Activated naive CD8-positive, alpha-beta T cell treated with anti-CD3 and anti-CD28 coated beads, Interleukin-2, amount 10 ng/mL, durations not matched to agents 7 days and 5 days (primary cell): ENCODE measurements around the gene RPS6KL1. TPM values are rescaled to one million over a fixed set of nuclear protein-coding genes. Genes with fewer than 3 reads are reported as not detected.
A peak's percentile ranks its signal among the peaks of the same experiment; 100 is the strongest.

Experiments
- ATAC-seq: fragments of 150-1000 bp; cut with Tn5 transposase; one replicate; pipeline ENCODE4 v1.10.0; 2021; ENCODE audit warnings: low read depth, moderate library complexity
- POLR2A ChIA-PET: fragments of 350-600 bp; sonication (Branson Sonifier 250); formaldehyde crosslinking; loops from one replicate; lab custom pipeline; 2021; ENCODE audit warnings: antibody characterized with exemption; lab: Charles Lee
- DNase-seq: peaks from one replicate; pipeline ENCODE4 v3.0.0; 2021
- H3K27ac Mint-ChIP-seq: one replicate; pipeline ENCODE4 v1.8.0; 2022; ENCODE audit warnings: mild to moderate bottlenecking, mixed read lengths
- H3K27me3 Mint-ChIP-seq: one replicate; pipeline ENCODE4 v1.8.0; 2022; ENCODE audit warnings: mild to moderate bottlenecking, moderate library complexity, mixed read lengths
- H3K36me3 Mint-ChIP-seq: one replicate; pipeline ENCODE4 v1.8.0; 2021; ENCODE audit warnings: mild to moderate bottlenecking, mixed read lengths
- H3K4me1 Mint-ChIP-seq: one replicate; pipeline ENCODE4 v1.8.0; 2021; ENCODE audit warnings: mixed read lengths
- H3K4me3 Mint-ChIP-seq: one replicate; pipeline ENCODE4 v1.8.0; 2022; ENCODE audit warnings: mild to moderate bottlenecking, moderate library complexity, mixed read lengths
- H3K9me3 Mint-ChIP-seq: one replicate; pipeline ENCODE4 v1.8.0; 2021; ENCODE audit warnings: mixed read lengths
- total RNA-seq, 2 experiments: library from RNA; stranded (reverse); gene quantifications; one replicate each; pipeline ENCODE4 v1.2.3, GENCODE V29; 2021

Gene RPS6KL1
- total RNA-seq, 2 experiments from 2014 or later, result 2.6 to 3.9 TPM

DNA sequence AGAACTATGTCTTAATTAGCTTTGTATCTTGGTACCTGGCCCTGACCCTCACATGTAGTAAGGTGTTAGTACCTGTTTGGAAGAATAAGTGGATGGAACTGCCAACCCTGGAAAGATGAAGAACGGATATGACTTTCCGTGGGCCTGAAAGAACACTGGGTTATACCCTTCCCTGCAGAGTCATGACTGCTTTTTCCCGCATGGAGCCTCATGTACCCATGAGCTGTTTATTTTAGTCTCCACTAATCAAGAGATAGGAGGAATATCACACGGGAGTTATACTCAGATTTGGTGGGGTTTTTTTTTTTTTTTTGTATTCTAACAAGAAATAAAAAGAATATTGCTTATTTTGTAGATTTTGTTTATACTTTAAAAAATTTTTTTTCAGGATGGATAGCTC, 25.4 kb downstream of the RPS6KL1 start:
- ATAC-seq, result no peak
- Mint-ChIP-seq H3K36me3 (peaks cover 44% of the 10 kb centered on the region), H3K9me3 (no peaks in the 10 kb centered on the region), H3K4me3 (no peak overlapping the region), H3K27me3 (no peaks in the 10 kb centered on the region), H3K27ac (no peak overlapping the region), H3K4me1 (peaks cover 8% of the 10 kb centered on the region)
- POLR2A ChIA-PET, result interaction anchor here (0.7 to 5.9 kb wide), 2 partner anchors 16 to 108 kb away, joined by 4 to 26 read pairs; partner anchors contain the start of gene DLST
- DNase-seq, result no peak

DNA sequence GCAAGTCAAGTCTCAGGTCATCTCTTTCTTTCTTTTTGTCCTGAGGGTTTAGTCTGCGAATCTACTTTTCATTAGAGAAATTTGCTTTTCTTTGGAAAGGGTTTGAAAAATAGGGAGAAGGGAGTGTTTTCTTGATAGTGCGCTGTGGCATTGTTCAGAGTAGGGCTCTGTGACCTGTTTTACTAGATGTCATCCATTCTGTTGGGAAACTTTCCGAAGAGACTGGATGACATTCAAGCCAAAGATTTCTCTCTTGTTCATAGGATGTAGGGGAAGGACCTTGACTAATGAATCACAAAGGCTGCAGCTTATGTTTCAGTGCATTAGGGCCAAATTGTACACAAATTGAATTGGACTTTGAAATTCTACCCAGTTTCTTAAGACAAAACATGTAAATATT, 26.7 kb downstream of the RPS6KL1 start:
- Mint-ChIP-seq H3K36me3 (peaks cover 41% of the 10 kb centered on the region), H3K27ac (no peak overlapping the region), H3K9me3 (no peaks in the 10 kb centered on the region), H3K4me3 (no peak overlapping the region), H3K27me3 (no peaks in the 10 kb centered on the region), H3K4me1 (peaks cover 6% of the 10 kb centered on the region)
- POLR2A ChIA-PET, result interaction anchor here (0.6 to 5.9 kb wide), 2 partner anchors 14 to 23 kb away, joined by 3 to 26 read pairs; partner anchors contain the start of gene DLST
- DNase-seq (no peak), ATAC-seq (no peak)

DNA sequence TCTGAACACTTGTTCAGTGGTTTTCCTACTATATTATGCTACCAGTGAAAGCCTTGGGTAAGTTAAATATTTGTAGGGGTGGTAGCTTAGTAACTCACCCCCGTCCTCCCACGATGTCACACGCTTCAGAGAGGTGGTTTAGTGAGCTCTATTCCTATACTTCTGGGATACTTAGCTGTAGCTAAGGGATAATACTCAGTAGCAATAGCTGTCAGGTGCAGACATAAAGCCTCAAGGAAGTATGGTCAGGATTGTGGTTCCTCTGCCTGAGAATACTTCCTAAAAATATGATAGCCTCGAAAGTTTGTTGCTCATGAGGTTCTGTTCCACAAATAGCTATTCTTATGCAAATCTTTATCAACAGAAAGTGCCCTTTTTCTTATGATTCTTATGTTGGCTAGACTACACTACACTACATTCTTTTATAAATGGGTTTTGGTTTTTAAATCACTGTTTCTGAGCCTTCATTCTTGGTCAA, 29.4 kb downstream of the RPS6KL1 start:
- Mint-ChIP-seq H3K9me3 (no peaks in the 10 kb centered on the region), H3K4me1 (peaks cover 9% of the 10 kb centered on the region), H3K27ac (no peak overlapping the region), H3K4me3 (no peak overlapping the region), H3K27me3 (no peaks in the 10 kb centered on the region), H3K36me3 (peaks cover 33% of the 10 kb centered on the region)
- DNase-seq (no peak), ATAC-seq (no peak)
- POLR2A ChIA-PET, result interaction anchor here (1.0 to 2.9 kb wide), 3 partner anchors 10 to 45 kb away, joined by 3 to 12 read pairs (median 4); partner anchors contain the start of gene DLST

DNA sequence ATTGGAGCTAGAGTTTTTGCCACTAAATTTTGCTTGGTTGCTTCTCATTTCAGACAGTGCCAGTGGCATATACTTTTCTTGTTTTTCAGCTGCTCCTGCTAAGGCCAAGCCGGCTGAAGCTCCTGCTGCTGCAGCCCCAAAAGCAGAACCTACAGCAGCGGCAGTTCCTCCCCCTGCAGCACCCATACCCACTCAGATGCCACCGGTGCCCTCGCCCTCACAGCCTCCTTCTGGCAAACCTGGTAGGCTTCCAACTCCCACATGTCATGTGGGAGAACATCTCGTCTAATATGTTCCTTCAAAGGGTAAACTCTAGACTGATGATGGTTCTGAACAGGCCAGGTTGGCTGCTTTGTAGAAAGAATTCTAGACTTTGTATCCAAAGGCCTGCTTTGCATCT, 30.3 kb downstream of the RPS6KL1 start:
- Mint-ChIP-seq H3K4me1 (peaks cover 16% of the 10 kb centered on the region), H3K36me3 (peaks cover 27% of the 10 kb centered on the region), H3K27ac (no peak overlapping the region), H3K27me3 (no peaks in the 10 kb centered on the region), H3K4me3 (no peak overlapping the region), H3K9me3 (no peaks in the 10 kb centered on the region)
- DNase-seq (no peak), ATAC-seq (no peak)
- POLR2A ChIA-PET, result interaction anchor here (0.7 to 2.9 kb wide), 2 partner anchors 11 to 12 kb away, joined by 3 to 12 read pairs; partner anchors contain the start of gene DLST

DNA sequence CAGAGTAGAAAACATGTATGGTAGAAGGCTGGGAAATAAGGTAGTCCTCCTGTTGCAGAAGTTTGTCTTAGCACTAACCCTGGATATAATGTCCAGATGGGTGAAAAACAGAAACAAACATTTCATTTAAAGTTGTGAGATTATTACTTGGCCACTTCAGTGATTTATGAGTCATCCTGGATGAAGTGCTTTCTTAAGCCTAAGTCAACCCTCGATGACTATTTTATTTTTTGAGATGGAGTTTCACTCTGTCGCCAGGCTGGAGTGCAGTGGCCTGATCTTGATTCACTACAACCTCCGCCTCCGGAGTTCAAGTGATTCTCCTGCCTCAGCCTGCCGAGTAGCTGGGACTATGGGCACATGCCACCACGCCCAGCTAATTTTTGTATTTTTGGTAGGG, 31.2 kb downstream of the RPS6KL1 start:
- Mint-ChIP-seq H3K9me3 (no peaks in the 10 kb centered on the region), H3K4me1 (peaks cover 19% of the 10 kb centered on the region), H3K36me3 (peaks cover 23% of the 10 kb centered on the region), H3K4me3 (no peak overlapping the region), H3K27ac (no peak overlapping the region), H3K27me3 (no peaks in the 10 kb centered on the region)
- DNase-seq (no peak), ATAC-seq (no peak)
- POLR2A ChIA-PET, result interaction anchor here (0.6 to 2.9 kb wide), 2 partner anchors 10 to 24 kb away, joined by 4 to 12 read pairs; partner anchors contain the start of gene DLST

DNA sequence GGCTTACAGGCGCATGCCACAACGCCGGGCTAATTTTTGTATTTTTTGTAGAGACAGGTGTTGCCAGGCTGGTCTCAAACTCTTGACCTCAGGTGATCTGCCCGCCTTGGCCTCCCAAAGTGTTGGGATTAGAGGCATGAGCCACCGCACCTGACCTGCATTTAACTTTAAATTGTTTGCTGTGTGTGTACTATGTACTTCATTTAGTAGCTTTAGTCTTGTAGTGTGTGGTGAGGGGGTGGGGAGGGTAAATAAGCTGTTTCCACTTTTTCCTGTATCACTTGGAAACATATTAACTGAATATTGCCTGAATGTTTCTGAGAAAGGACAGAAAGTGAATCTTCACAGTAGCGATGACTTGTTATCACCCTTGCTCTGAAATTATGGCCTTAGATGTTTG, 32.8 kb downstream of the RPS6KL1 start:
- H3K27ac Mint-ChIP-seq, result no peak overlapping the region
- H3K4me1 Mint-ChIP-seq, result peaks cover 33% of the 10 kb centered on the region
- POLR2A ChIA-PET, result no interaction called here
- ATAC-seq (no peak), DNase-seq (no peak)
- H3K9me3 Mint-ChIP-seq, result no peaks in the 10 kb centered on the region
- H3K27me3 Mint-ChIP-seq, result no peaks in the 10 kb centered on the region
- H3K4me3 Mint-ChIP-seq, result no peak overlapping the region
- H3K36me3 Mint-ChIP-seq, result peaks cover 23% of the 10 kb centered on the region

DNA sequence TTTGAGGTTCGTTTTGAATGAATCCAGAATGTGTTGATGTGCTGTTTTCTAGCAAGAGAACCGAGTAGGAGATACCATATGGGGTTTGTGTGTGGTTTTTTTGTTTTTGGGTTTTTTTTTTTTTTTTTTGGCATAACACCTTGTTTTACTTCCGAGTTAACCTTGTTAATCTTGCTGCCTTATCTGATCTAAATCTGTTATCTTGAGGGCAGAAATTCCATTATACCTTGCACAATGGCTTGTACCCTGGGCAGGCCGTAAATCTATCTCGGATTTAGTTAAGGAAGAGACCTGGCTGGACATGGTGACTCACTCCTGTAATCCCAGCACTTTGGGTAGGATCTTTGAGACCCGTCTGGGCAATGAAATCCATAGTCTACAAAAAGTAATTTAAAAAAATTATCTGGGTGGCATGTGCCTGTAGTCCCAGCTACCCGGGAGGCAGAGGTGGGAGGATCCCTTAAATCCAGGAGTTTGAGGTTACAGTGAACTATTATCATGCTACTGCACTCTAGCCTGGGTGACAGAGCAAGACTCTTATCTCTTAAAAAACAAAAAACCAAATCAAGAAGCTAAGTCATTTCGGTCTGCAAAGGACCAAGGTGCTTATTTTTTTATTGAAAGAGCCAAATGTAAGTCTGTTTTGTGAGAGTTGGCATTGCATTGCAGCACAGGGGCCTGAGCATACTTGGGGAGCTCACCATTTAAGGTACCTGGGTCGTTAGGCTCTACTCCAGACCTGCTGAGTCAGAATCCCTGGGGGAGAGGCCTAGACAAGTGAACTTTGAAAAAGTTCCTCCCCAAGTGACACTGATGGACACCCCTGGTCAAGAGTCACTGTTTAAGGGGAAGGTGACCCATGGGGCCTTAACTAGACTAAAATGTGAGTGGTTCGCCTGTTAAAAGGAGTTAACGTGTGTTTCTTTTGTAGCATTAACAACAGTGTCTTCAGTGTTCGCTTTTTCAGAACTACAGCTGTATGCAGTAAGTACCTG, 34.6 kb downstream of the RPS6KL1 start:
- Mint-ChIP-seq H3K27me3 (no peaks in the 10 kb centered on the region), H3K9me3 (no peaks in the 10 kb centered on the region), H3K4me3 (no peak overlapping the region), H3K27ac (peak overlapping the region; percentile 61), H3K4me1 (peaks cover 47% of the 10 kb centered on the region), H3K36me3 (peaks cover 23% of the 10 kb centered on the region)
- ATAC-seq (peak; percentile 10), DNase-seq (no peak)
- POLR2A ChIA-PET, result interaction anchor here (0.6 to 0.7 kb wide), 3 partner anchors 19 to 600 kb away, joined by 5 to 8 read pairs (median 7); no protein-coding TSS in a partner anchor

DNA sequence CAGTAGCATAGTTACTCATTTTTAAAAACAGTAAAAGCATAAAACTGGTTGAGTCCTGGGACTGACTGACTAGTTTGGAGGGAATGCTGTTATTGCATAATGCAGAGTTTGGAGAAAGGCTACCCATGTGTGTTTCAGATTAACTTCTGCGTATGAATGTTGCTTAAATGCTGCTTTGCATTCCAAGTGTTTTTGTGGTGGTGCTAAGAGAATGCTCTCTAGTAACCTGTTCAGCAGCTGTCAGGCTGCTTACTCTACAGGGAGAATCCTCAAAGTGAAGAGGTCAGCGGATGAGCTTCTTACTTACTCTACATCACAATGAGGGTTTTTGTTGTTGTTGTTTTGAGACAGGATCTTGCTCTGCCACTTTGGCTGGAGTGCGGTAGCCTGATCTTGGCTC, 37.1 kb downstream of the RPS6KL1 start:
- DNase-seq, result no peak

DNA sequence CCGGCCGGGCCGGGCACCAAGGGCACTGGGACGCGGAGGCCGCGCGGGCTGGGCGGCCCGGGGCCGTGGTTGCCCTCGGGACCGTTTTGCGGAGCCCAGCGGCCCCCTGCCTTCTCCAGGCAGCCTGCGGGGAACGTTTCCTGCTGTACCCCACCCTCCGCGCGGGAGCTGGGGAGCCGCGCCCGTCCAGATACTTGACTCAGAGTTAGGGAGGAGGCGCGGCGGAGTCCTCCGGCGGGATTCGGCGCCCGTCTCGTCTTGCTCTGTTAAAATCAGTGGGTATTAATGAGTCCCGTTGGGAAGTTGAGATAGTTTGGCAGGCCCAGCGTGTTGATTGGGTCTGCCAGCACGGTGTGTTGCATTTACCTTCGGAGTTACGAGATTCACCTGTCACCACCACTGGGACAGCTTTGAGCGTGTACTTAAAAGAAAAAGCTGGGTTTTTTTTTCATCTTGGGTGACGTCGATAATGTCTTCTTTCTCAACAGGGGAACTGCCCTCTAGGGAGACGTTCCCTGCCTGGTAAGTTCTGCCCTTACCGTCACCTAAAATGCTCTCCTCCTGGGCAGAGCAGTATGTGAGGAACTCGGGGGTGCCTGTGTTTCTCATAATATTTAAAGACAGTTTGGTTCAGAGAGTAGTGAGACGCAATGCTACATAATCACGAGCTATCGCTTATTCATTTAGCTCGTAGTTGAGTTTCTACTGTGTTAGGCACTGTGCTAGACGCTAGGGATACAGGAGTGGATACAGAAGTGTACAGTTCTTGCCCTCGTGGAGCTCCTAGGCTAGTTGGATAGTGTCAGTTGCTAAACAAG, 40.7 kb downstream of the RPS6KL1 start:
- Mint-ChIP-seq H3K27me3 (no peaks in the 10 kb centered on the region), H3K27ac (peak overlapping the region; percentile 99), H3K36me3 (peaks cover 20% of the 10 kb centered on the region), H3K4me1 (peaks cover 51% of the 10 kb centered on the region), H3K4me3 (peak overlapping the region; percentile 100), H3K9me3 (no peaks in the 10 kb centered on the region)
- POLR2A ChIA-PET, result interaction anchor here (0.6 to 5.3 kb wide), 12 partner anchors 11 to 264 kb away, joined by 3 to 52 read pairs (median 10); partner anchors contain the start of genes EIF2B2 and YLPM1
- DNase-seq (no peak), ATAC-seq (peak; percentile 53)

More for the DNA sequence above, 37.1 kb downstream of the RPS6KL1 start:
- H3K27me3 Mint-ChIP-seq, result no peaks in the 10 kb centered on the region
- H3K36me3 Mint-ChIP-seq, result peaks cover 28% of the 10 kb centered on the region
- no peak for ATAC-seq
- peaks cover 53% of the 10 kb centered on the region for H3K4me1 Mint-ChIP-seq
- no peaks in the 10 kb centered on the region for H3K9me3 Mint-ChIP-seq
- H3K27ac Mint-ChIP-seq, result no peak overlapping the region
- POLR2A ChIA-PET, result interaction anchor here (1.4 kb wide), 1 partner anchor 46 kb away, joined by 4 read pairs; no protein-coding TSS in a partner anchor
- no peak overlapping the region for H3K4me3 Mint-ChIP-seq

DNA sequence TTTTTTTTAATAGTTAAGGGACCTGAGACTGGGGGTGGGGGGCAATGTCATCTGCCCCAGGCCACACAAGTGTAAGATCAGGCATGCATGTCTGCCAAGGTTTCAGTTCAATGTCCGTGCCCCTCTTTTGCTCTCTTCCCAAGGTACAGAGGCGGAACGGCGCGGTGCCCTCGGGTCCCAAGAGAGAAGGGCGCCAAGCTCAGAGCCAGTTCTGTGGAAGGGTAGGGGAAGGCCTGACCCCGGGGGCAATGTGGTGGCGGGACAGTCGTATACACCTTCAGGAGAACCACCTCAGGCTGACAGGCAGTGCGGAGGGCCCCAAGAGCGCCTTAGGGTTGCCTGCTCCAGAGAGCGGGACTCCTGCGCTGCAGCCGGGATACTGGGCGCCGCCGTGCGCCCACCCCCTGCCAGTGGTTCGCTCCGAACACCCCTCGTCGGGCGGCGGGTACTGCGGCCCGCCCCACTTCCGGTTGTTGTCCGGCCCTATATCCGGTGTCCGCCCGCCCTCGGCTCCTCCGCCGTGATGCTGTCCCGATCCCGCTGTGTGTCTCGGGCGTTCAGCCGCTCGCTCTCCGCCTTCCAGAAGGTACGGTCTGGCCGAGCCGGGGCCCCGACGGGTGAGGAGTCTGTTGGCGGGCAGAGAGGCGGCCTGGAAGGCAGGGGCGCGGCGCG, 41.5 kb downstream of the RPS6KL1 start, which contains the start of gene DLST:
Gene DLST, plus strand, starts transcription at position 486 of the 672 bp plus-strand sequence. Its CDS starts 38 bp downstream, at position 524.
- Mint-ChIP-seq H3K9me3 (no peaks in the 10 kb centered on the region), H3K27me3 (no peaks in the 10 kb centered on the region), H3K36me3 (peaks cover 19% of the 10 kb centered on the region), H3K4me3 (peak within 1 kb of the TSS; percentile 100), H3K4me1 (peaks cover 51% of the 10 kb centered on the region), H3K27ac (peak within 1 kb of the TSS; percentile 99)
- POLR2A ChIA-PET, result interaction anchor here (0.6 to 5.3 kb wide), 13 partner anchors 10 to 780 kb away, joined by 3 to 52 read pairs (median 12); partner anchors contain the start of gene YLPM1
- DNase-seq (peak; percentile 93), ATAC-seq (peak; percentile 89)

DNA sequence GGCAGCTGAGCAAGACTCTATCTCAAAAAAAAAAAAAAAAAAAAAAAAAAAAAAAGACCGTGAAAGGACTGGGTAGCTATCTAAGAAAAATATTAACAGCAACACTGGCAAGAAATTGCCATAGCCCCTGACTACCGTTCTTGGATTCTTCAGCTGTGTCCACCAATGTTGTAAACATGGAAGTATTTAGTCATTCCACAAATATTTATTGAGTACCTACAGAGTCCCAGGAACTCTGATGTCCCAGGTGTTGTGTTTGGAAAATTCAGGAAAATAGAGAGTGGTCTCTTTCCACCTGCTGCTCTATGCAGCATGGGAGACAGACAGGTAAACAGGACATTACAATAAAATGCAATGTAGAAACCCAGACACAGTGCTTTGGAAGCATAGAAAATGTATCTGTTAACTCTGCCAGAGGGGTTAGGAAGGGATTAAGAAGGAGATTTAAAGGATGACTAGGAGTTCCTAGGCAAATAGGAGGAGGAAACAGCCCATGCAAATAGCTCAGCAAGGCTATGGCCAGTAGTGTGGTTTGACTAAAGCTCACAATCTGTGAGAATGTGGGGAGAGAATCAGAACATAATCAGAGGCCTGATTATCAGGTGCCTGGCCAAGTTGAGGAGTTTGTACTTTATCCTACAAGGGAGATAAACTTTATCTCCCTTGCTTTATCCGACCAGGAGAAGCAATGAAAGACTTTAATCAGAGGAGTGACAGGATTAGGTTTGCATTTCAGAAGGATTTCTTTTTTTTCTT, 43.5 kb downstream of the RPS6KL1 start:
- Mint-ChIP-seq H3K9me3 (no peaks in the 10 kb centered on the region), H3K36me3 (peaks cover 13% of the 10 kb centered on the region), H3K4me1 (peaks cover 47% of the 10 kb centered on the region), H3K27me3 (no peaks in the 10 kb centered on the region), H3K27ac (peak overlapping the region; percentile 4), H3K4me3 (no peak overlapping the region)
- ATAC-seq (no peak), DNase-seq (no peak)
- POLR2A ChIA-PET, result interaction anchor here (0.7 to 5.3 kb wide), 5 partner anchors 12 to 117 kb away, joined by 5 to 52 read pairs (median 17); partner anchors contain the start of gene YLPM1
